GM21381 (cell line): ENCODE data around the gene IL2RA.
"Not testable (repeated sequence)": the region's sequence is repeated elsewhere in the genome, so short reads cannot be mapped to it uniquely, and the experiment has no call there.

Experiments used
- ATAC-seq: cut with Tn5 transposase; IDR thresholded peaks from one replicate; pipeline ENCODE4 v1.9.1; 2021; ENCODE audit warnings: mild to moderate bottlenecking, moderate library complexity; ENCODE audit not compliant: unreplicated experiment

IL2RA gene

GRCh38 chr10:6017781-6018354 lies 44.3 kb downstream of the IL2RA start:
- no peak for ATAC-seq

- peak; percentile 68 for ATAC-seq
Observed at GRCh38 chr10:6014241-6014761, 47.9 kb downstream of the IL2RA start.

GRCh38 chr10:6013413-6014192 lies 48.6 kb downstream of the IL2RA start:
- no peak for ATAC-seq

- no peak for ATAC-seq
Observed at GRCh38 chr10:6012121-6012905, 49.9 kb downstream of the IL2RA start.

GRCh38 chr10:6011558-6011957 lies 50.6 kb downstream of the IL2RA start:
- ATAC-seq, result no peak

- no peak for ATAC-seq
Observed at GRCh38 chr10:6010569-6010968, 51.6 kb downstream of the IL2RA start.

- no peak for ATAC-seq
Observed at GRCh38 chr10:6009961-6010360, 52.2 kb downstream of the IL2RA start.

GRCh38 chr10:6009150-6009549 lies 53.0 kb downstream of the IL2RA start:
- ATAC-seq, result no peak

GRCh38 chr10:6008497-6009142 lies 53.5 kb downstream of the IL2RA start:
- no peak for ATAC-seq

GRCh38 chr10:6006991-6007390 lies 55.2 kb downstream of the IL2RA start:
- no peak for ATAC-seq

- ATAC-seq, result no peak
Observed at GRCh38 chr10:6006546-6006945, 55.6 kb downstream of the IL2RA start.

- no peak for ATAC-seq
Observed at GRCh38 chr10:6005856-6006395, 56.2 kb downstream of the IL2RA start.

- not testable (repeated sequence) for ATAC-seq
Observed at GRCh38 chr10:6005161-6005804, 56.9 kb downstream of the IL2RA start.

- no peak for ATAC-seq
Observed at GRCh38 chr10:6002809-6003510, 59.2 kb downstream of the IL2RA start.

- no peak for ATAC-seq
Observed at GRCh38 chr10:5999440-6000165, 62.6 kb downstream of the IL2RA start.

GRCh38 chr10:5996696-5997095 lies 65.5 kb downstream of the IL2RA start:
- no peak for ATAC-seq

GRCh38 chr10:5992398-5992797 lies 69.8 kb downstream of the IL2RA start:
- ATAC-seq, result no peak

GRCh38 chr10:5991708-5992107 lies 70.5 kb downstream of the IL2RA start:
- ATAC-seq, result no peak

- ATAC-seq, result no peak
Observed at GRCh38 chr10:5989756-5990155, 72.4 kb downstream of the IL2RA start.
